GM18502 (cell line): ENCODE results near the gene HDDC2.

Experiments
- ATAC-seq: cut with Tn5 transposase; IDR thresholded peaks from one replicate; pipeline ENCODE4 v1.9.1; 2021; ENCODE audit warnings: mild to moderate bottlenecking; ENCODE audit not compliant: unreplicated experiment, poor library complexity

The HDDC2 gene

GRCh38 chr6:125245523-125246264 is 56.1 kb downstream of the HDDC2 start:
- ATAC-seq = no peak

DNA sequence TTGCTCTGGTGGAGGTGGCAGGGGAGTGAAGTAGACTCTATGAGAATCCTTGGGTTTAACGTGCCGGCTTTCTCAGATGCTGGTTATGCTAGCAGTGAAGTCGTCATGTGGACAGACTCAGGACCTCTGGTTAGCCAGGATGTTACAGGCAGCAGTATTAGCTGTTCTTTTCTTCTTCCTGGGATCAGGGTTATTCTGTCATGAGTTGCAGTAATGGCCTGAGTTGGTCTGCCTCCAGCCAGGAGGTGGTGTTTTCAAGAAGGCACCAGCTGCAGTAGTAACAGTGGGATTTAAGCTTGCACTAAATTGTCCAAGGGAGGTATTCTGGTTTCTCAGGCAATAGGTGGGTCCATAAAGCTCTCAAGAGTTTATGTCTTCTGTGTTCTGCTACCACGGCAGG is 56.7 kb downstream of the HDDC2 start:
- no peak for ATAC-seq

DNA sequence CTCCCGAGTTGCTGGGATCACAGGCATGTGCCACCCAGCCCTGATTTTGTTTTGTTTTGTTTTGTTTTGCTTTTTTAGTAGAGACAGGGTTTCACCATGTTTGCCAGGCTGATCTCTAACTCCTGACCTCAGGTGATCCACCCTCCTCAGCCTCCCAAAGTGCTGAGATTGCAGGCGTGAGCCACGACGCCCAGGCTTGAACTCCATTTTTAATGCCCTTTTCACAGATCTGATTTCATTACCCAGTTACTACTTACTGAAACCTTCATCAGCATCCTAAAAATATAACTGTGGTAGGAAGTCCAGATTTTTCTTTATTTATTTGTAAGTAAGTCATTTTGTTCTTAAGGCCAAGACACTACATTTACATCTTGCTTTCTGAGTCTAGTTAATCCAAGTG is 64.0 kb downstream of the HDDC2 start:
- no peak for ATAC-seq

- no peak for ATAC-seq
These were observed 65.0 kb downstream of the HDDC2 start for GRCh38 chr6:125236536-125237327.

DNA sequence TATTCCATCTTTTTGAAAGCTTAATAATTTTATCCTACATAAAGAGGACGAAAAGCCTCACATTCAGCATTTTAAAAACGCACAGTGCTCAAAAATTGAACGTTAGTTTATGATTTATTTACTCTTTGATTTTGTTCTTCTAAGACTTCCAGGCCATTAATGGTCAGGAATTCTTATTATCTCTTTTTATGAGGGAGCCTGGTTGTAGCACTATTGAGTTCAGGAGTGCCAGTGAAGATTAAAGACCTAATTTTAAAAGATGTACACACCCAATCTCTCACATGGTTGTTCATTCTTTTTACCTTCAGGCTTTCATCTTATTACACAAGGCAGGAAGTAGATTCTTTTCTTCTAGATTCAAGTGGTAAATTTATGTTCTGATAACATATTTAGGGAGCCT is 68.6 kb downstream of the HDDC2 start:
- ATAC-seq = no peak

DNA sequence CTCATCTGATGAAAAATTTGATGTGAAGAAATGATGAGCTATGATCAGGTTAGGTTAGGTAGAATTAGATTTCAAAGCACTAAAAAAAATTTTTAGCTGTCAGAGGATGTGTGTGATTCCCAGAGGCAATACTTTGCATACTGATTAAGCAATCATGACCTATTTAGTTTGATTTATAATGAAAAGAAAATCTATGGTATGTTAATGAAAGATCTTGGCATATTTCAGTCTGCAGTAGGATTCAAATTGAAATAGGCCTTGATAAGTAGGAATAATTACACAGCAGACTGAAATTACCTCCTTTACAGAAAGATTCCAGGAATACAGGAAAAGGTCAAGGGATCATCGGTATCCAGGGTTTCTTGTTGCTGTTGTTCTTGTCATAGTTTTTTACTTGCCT is 69.3 kb downstream of the HDDC2 start:
- no peak for ATAC-seq

DNA sequence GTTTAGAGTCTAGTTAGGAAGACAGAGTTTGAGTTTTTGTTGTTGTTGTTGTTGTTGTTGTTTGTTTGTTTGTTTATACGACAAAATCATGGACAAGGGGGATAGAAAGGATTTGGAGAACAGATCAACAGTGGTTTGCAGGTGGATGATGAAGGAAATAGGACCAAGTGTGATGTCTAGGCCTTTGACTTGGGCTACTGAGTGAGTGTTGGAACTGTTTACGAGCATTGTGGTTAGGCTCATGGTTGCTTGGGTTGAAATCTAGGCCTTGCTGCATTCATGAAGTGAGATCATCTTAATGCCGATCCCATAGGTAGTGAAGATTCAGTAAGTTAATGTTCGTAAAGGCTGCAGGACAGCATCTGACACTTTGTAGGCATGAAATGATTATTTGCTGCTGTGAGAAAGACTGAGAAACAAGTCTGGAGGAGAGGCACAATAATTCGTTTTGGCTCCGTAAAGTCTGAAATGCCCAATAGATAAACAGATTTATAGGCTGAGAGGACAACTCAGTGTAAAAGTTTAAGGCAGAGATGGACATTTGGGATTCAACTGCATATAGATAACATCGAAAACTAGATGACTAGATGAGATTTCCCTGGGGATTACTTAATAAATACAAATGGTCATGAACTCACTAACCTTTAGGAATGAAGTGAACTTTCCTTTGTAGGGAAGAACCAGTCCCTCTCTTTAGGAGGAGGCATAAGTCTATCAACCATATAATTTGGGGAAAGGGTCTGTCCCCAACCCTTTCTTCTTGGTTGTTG is 70.0 kb downstream of the HDDC2 start:
- no peak for ATAC-seq

GRCh38 chr6:125231133-125231532 is 70.6 kb downstream of the HDDC2 start:
- no peak for ATAC-seq

- ATAC-seq = no peak
These were observed 71.1 kb downstream of the HDDC2 start for GRCh38 chr6:125230674-125231073.

- no peak for ATAC-seq
These were observed 72.7 kb downstream of the HDDC2 start for GRCh38 chr6:125228981-125229479.

- no peak for ATAC-seq
These were observed 74.5 kb downstream of the HDDC2 start for GRCh38 chr6:125227244-125227643.
